Measurements from ENCODE around the gene UBN2. TPM values are rescaled to one million over a fixed set of nuclear protein-coding genes. Genes with fewer than 3 reads are reported as not detected.

The UBN2 gene
- total RNA-seq, 1 donor from 2014 or later = 21.0 TPM

DNA sequence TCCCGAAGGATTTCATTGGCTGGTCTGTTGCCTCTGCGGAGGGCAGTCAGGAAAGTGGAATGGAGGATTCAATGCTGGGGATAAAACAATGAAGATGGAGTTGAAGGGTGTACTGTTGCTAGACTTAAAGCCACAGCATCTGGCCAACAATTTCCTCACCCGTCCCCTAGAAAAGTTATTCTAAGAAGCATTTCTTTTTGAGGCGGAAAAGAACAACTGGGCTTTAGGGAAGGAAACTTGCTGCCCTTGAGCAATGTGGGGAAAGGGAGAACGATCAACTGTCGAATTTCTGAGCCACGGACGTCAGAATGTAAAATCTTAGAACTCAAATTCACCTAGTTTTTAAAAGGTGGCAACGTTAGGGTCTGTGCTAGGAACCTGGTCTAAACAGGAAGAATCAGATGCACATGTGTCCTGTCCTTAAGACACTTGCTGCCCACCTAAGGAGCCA, 110.8 kb downstream of the UBN2 start:
- H3K4me1 Mint-ChIP-seq = peaks cover 44% of the 10 kb centered on the region
- H3K4me3 Mint-ChIP-seq = peak overlapping the region; percentile 96
- H3K9me3 Mint-ChIP-seq = peaks cover 5% of the 10 kb centered on the region
- ATAC-seq (ENCODE audit: low read depth) (no peak), DNase-seq (no peak)
- peaks cover 7% of the 10 kb centered on the region for H3K27me3 Mint-ChIP-seq
- H3K36me3 Mint-ChIP-seq (ENCODE audit: low read depth) = peaks cover 29% of the 10 kb centered on the region
- TF ChIP-seq, protein P1, sequence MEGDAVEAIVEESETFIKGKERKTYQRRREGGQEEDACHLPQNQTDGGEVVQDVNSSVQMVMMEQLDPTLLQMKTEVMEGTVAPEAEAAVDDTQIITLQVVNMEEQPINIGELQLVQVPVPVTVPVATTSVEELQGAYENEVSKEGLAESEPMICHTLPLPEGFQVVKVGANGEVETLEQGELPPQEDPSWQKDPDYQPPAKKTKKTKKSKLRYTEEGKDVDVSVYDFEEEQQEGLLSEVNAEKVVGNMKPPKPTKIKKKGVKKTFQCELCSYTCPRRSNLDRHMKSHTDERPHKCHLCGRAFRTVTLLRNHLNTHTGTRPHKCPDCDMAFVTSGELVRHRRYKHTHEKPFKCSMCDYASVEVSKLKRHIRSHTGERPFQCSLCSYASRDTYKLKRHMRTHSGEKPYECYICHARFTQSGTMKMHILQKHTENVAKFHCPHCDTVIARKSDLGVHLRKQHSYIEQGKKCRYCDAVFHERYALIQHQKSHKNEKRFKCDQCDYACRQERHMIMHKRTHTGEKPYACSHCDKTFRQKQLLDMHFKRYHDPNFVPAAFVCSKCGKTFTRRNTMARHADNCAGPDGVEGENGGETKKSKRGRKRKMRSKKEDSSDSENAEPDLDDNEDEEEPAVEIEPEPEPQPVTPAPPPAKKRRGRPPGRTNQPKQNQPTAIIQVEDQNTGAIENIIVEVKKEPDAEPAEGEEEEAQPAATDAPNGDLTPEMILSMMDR (IDR thresholded peaks at IDR 0.05) = no peak
- CTCF ChIA-PET = no interaction called here
- POLR2A ChIA-PET = interaction anchor here (5.9 kb wide), 1 partner anchor 18 kb away, joined by 99 read pairs; the partner anchor contains the start of gene LUC7L2
- intact Hi-C loops (cut with micrococcal nuclease) = loop anchor here (2.0 to 5.0 kb wide), 4 partner anchors 1056 to 1673 kb away; partner anchors contain the start of genes CREB3L2, MRPS33, NDUFB2 and SLC37A3
- H3K27ac Mint-ChIP-seq = peak overlapping the region; percentile 100

DNA sequence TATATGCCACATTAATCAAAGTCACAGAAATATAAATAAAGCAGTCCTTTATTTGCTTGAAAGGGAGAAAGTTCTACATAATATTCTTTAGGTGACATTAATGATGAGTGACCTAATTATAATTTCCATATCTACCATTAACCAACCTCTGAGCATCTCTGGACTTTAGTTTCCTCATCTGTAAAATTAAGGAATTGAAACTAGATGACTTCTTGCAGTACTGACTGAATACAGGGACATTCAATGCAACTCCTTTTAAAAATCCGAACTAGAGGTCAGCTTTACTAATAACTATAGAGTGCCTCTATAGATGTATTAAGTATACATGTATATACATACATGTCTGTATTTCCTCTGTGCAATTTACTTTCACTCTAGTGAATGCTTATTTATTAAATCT, 114.0 kb downstream of the UBN2 start:
- ChIA-PET CTCF (no interaction called here), POLR2A (interaction anchor here (2.1 kb wide), 1 partner anchor 14 kb away, joined by 21 read pairs; the partner anchor contains the start of gene LUC7L2)
- intact Hi-C loops (cut with micrococcal nuclease) = no loop called here
- Mint-ChIP-seq H3K27me3 (peaks cover 7% of the 10 kb centered on the region), H3K27ac (no peak overlapping the region), H3K4me3 (no peak overlapping the region), H3K9me3 (no peaks in the 10 kb centered on the region), H3K36me3 (ENCODE audit: low read depth) (peaks cover 42% of the 10 kb centered on the region), H3K4me1 (peaks cover 40% of the 10 kb centered on the region)
- ATAC-seq (ENCODE audit: low read depth) = no peak
- DNase-seq = no peak
- TF ChIP-seq, protein P1 (IDR thresholded peaks at IDR 0.05) = no peak

DNA sequence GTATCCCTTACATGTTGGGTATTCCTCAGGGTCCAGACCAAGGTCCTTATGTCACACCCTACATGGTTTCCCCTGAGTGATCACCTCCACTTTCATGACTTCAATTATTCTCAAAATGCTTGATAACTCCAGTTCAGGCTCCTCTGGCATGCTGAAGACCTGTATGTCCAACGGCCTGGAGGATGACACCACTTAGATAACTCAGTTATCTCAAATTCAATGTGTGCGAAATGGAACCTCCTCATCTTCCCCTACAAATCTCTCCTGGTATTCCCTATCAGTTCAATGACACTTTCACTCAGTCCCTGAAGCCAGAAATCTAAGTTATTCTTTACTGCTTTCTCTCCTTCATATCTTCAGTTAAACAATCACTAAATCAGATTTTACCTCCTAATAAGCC, 120.0 kb downstream of the UBN2 start:
- CTCF ChIA-PET = no interaction called here

DNA sequence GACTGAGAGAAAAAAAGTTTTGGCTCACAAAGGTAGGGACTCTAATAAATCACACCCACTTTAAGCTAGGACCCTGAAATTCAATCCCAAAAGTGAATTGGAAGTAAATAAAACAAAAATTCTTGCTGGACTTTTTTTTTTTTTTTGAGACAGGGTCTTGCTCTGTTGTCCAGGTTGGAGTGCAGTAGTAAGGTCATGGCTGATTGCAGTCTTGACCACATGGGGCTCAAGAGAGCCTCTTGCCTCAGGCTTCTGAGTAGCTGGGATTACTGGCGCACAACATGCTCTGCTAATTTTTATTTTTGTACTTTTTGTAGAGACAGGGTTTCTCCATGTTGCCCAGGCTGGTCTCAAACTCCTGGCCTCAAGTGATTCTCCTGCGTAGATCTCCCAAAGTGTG, 123.7 kb downstream of the UBN2 start:
- Mint-ChIP-seq H3K4me3 (no peak overlapping the region), H3K9me3 (no peaks in the 10 kb centered on the region), H3K27ac (no peak overlapping the region), H3K27me3 (no peaks in the 10 kb centered on the region), H3K36me3 (ENCODE audit: low read depth) (peaks cover 22% of the 10 kb centered on the region), H3K4me1 (peaks cover 11% of the 10 kb centered on the region)
- intact Hi-C loops (cut with micrococcal nuclease) = no loop called here
- CTCF ChIA-PET = no interaction called here
- POLR2A ChIA-PET = interaction anchor here (0.9 to 1.4 kb wide), 3 partner anchors 12 to 63 kb away, joined by 3 to 7 read pairs (median 5); partner anchors contain the start of gene FMC1
- ATAC-seq (ENCODE audit: low read depth) = no peak
- TF ChIP-seq, protein P1 (IDR thresholded peaks at IDR 0.05) = no peak
- no peak for DNase-seq

More for the DNA sequence above, 120.0 kb downstream of the UBN2 start:
- no peaks in the 10 kb centered on the region for H3K27me3 Mint-ChIP-seq
- H3K4me1 Mint-ChIP-seq = no peaks in the 10 kb centered on the region
- TF ChIP-seq, protein P1 (IDR thresholded peaks at IDR 0.05) = no peak
- no peak for ATAC-seq (ENCODE audit: low read depth)
- intact Hi-C loops (cut with micrococcal nuclease) = no loop called here
- H3K36me3 Mint-ChIP-seq (ENCODE audit: low read depth) = peaks cover 38% of the 10 kb centered on the region
- DNase-seq = no peak
- H3K9me3 Mint-ChIP-seq = no peaks in the 10 kb centered on the region
- no peak overlapping the region for H3K4me3 Mint-ChIP-seq
- POLR2A ChIA-PET = interaction anchor here (1.6 kb wide), 1 partner anchor 9 kb away, joined by 7 read pairs; the partner anchor contains the start of gene LUC7L2
- H3K27ac Mint-ChIP-seq = no peak overlapping the region

- Mint-ChIP-seq H3K9me3 (no peaks in the 10 kb centered on the region), H3K27ac (no peak overlapping the region), H3K27me3 (no peaks in the 10 kb centered on the region), H3K4me3 (no peak overlapping the region), H3K4me1 (peaks cover 12% of the 10 kb centered on the region), H3K36me3 (ENCODE audit: low read depth) (peaks cover 23% of the 10 kb centered on the region)
- DNase-seq = no peak
- ATAC-seq (ENCODE audit: low read depth) = no peak
- POLR2A ChIA-PET = interaction anchor here (1.0 kb wide), 1 partner anchor 15 kb away, joined by 4 read pairs; no protein-coding TSS in a partner anchor
- CTCF ChIA-PET = no interaction called here
- TF ChIP-seq, protein P1 (IDR thresholded peaks at IDR 0.05) = no peak
- intact Hi-C loops (cut with micrococcal nuclease) = no loop called here
Observed at GRCh38 chr7:139355320-139355719, 124.3 kb downstream of the UBN2 start.

Other genes starting within 250 kb of the UBN2 start
- gene KIAA1549, start 249.8 kb upstream of the UBN2 start, total RNA-seq = 0.42 and 0.46 TPM in 2 replicates
- gene ZC3HAV1L, start 195.2 kb upstream of the UBN2 start, total RNA-seq = 1.6 and 1.8 TPM in 2 replicates
- 76.3 and 80.7 TPM in 2 replicates for gene ZC3HAV1, start 121.5 kb upstream of the UBN2 start, total RNA-seq
- gene FMC1, start 110.1 kb downstream of the UBN2 start, total RNA-seq = 8.6 and 11.8 TPM in 2 replicates
- gene LUC7L2, start 128.7 kb downstream of the UBN2 start, total RNA-seq = 94.0 and 118 TPM in 2 replicates